Measurements from ENCODE around the gene LRRFIP1.

GRCh38 chr2:237593036-237593435, 34.4 kb upstream of the LRRFIP1 start:
- TF ChIP-seq POLR2A (IDR thresholded peaks at IDR 0.05; ENCODE audit: low read length) (no peak), GATA1 (IDR thresholded peaks at IDR 0.05; ENCODE audit: low read depth, low read length) (no peak)
